Body of pancreas (tissue), 4 donors: ENCODE data around the gene HSPD1. TPM values are rescaled to one million over a fixed set of nuclear protein-coding genes. Genes with fewer than 3 reads are reported as not detected.
"Not testable (repeated sequence)": the region's sequence is repeated elsewhere in the genome, so short reads cannot be mapped to it uniquely, and the experiment has no call there.

ENCODE experiments used
- ATAC-seq: fragments of 150-250 bp; one replicate; pipeline ENCODE4 v1.9.1; 2016
- DNase-seq, 4 donors: peaks; one replicate each; pipeline ENCODE4 v3.0.0-alpha.2; 2019
- H3K27ac ChIP-seq, 4 donors: fragments of 200-600 bp; sonication (generic); 1 replicate in 3 of 4; 2 replicates in 1 of 4; pipeline versions ENCODE4 v1.5.1 to v1.6.1; 2016 to 2019; ENCODE audit warnings: mild to moderate bottlenecking in 1 of 4, mixed read lengths in 1 of 4, moderate library complexity in 1 of 4
- H3K27me3 ChIP-seq, 2 donors: fragments of 200-600 bp; sonication (generic); one replicate each; pipeline ENCODE4 v1.6.0; 2016; ENCODE audit warnings: mild to moderate bottlenecking in 1 of 2
- H3K36me3 ChIP-seq, 2 donors: fragments of 200-600 bp; sonication (generic); replicated peaks in 1 of 2; 2 replicates each; pipeline ENCODE4 v1.5.1; 2016; ENCODE audit warnings: low read depth in 2 of 2; ENCODE audit not compliant: insufficient read depth in 1 of 2
- H3K4me1 ChIP-seq: fragments of 200-600 bp; sonication (generic); one replicate; pipeline ENCODE4 v1.6.0; 2016
- H3K4me3 ChIP-seq, 2 donors: fragments of 200-600 bp; sonication (generic); 1 replicate in 1 of 2; 2 replicates in 1 of 2; pipeline ENCODE4 v1.5.1; 2016 to 2019
- H3K9me3 ChIP-seq, 3 donors: fragments of 200-600 bp; sonication (generic); 1 replicate in 2 of 3; 2 replicates in 1 of 3; pipeline ENCODE4 v1.5.1; 2016
- CTCF ChIP-seq, 7 experiments: fragments of 450-650 bp in 4 of 7; fragments of 200-600 bp in 3 of 7; sonication (generic) in 3 of 7; IDR thresholded peaks; one replicate each; pipeline ENCODE4 v1.5.1; 2016 to 2019; ENCODE audit warnings: antibody characterized with exemption in 7 of 7
- POLR2A ChIP-seq, 3 donors: fragments of 450-650 bp; IDR thresholded peaks; one replicate each; pipeline ENCODE4 v1.6.1; 2016; ENCODE audit warnings: antibody characterized with exemption in 3 of 3, mild to moderate bottlenecking in 2 of 3
- WGBS, 2 donors: methylation state at CpG; one replicate each; pipeline ENCODE4 v1.1.5; 2017; 5-methylcytosine and 5-hydroxymethylcytosine counted together
- intact Hi-C: fragments of 100-400 bp; cut with DNase I; formaldehyde crosslinking; loops from one replicate; pipeline ENCODE4 v1.15.1; 2023
- total RNA-seq, 2 donors: library from RNA; depleted of rRNA; stranded (reverse); fragments of >200 nt; gene quantifications; one replicate each; pipeline ENCODE4 v1.1.0, GENCODE V29; 2016

HSPD1 gene
- total RNA-seq, 2 donors from 2014 or later, result 81.4 to 117 TPM

- ATAC-seq (peak; percentile 58), DNase-seq (no peak)
- H3K36me3 ChIP-seq, result no peaks in the 10 kb centered on the region
- H3K27ac ChIP-seq, result peak overlapping the region; percentile 97 to 99 (median 98)
- intact Hi-C loops, result no loop called here
- 1 to 2% methylated on average over 7 to 11 of the region's 11 CpGs for WGBS, 2 donors
- H3K9me3 ChIP-seq, result no peaks in the 10 kb centered on the region
- H3K27me3 ChIP-seq, result no peaks in the 10 kb centered on the region
- H3K4me1 ChIP-seq, result peaks cover 17% of the 10 kb centered on the region
- TF ChIP-seq CTCF (IDR thresholded peaks at IDR 0.05) (no peak), POLR2A (IDR thresholded peaks at IDR 0.05) (no peak)
- H3K4me3 ChIP-seq, result peak overlapping the region; percentile 10 to 65
Observed at GRCh38 chr2:197452754-197453122, 46.9 kb downstream of the HSPD1 start.

GRCh38 chr2:197450935-197451358 is 48.7 kb downstream of the HSPD1 start:
- WGBS, 2 donors, result 71 to 85% methylated on average over 6 of the region's 6 CpGs
- H3K27ac ChIP-seq, DNase-seq, intact Hi-C loops, ATAC-seq, H3K36me3 ChIP-seq, H3K27me3 ChIP-seq, H3K4me3 ChIP-seq, H3K9me3 ChIP-seq: not testable (repeated sequence)
- H3K4me1 ChIP-seq, result peaks cover 17% of the 10 kb centered on the region

- no peak for DNase-seq
- H3K4me3 ChIP-seq, result no peak overlapping the region
- intact Hi-C loops, result no loop called here
Observed at GRCh38 chr2:197450465-197450864, 49.2 kb downstream of the HSPD1 start.

GRCh38 chr2:197446844-197447243 is 52.8 kb downstream of the HSPD1 start:
- H3K9me3 ChIP-seq, result no peaks in the 10 kb centered on the region
- no peak for ATAC-seq
- TF ChIP-seq POLR2A (IDR thresholded peaks at IDR 0.05), result no peak
- TF ChIP-seq CTCF (IDR thresholded peaks at IDR 0.05), result no peak

More at GRCh38 chr2:197450465-197450864, 49.2 kb downstream of the HSPD1 start:
- no peak for TF ChIP-seq POLR2A (IDR thresholded peaks at IDR 0.05)
- TF ChIP-seq CTCF (IDR thresholded peaks at IDR 0.05), result no peak
- 80 to 89% methylated on average over 9 to 20 of the region's 25 CpGs for WGBS, 2 donors
- H3K36me3 ChIP-seq, result no peaks in the 10 kb centered on the region
- no peaks in the 10 kb centered on the region for H3K27me3 ChIP-seq
- no peak for ATAC-seq
- H3K4me1 ChIP-seq, result peaks cover 16% of the 10 kb centered on the region
- H3K9me3 ChIP-seq, result no peaks in the 10 kb centered on the region
- H3K27ac ChIP-seq, result no peak overlapping the region

GRCh38 chr2:197445746-197446145 is 53.9 kb downstream of the HSPD1 start:
- intact Hi-C loops, result no loop called here
- H3K27ac ChIP-seq, result no peak overlapping the region
- H3K9me3 ChIP-seq, result no peaks in the 10 kb centered on the region
- ATAC-seq (no peak), DNase-seq (no peak)
- WGBS, 2 donors, result 64 to 75% methylated on average over 1 of the region's 1 CpG
- TF ChIP-seq POLR2A (IDR thresholded peaks at IDR 0.05), result no peak
- no peak for TF ChIP-seq CTCF (IDR thresholded peaks at IDR 0.05)
- no peaks in the 10 kb centered on the region for H3K27me3 ChIP-seq
- no peak overlapping the region for H3K4me3 ChIP-seq
- H3K36me3 ChIP-seq, result no peaks in the 10 kb centered on the region
- no peaks in the 10 kb centered on the region for H3K4me1 ChIP-seq

More at GRCh38 chr2:197446844-197447243, 52.8 kb downstream of the HSPD1 start:
- Histone ChIP-seq H3K27me3 (no peaks in the 10 kb centered on the region), H3K4me3 (no peak overlapping the region), H3K27ac (no peak overlapping the region), H3K4me1 (no peaks in the 10 kb centered on the region), H3K36me3 (no peaks in the 10 kb centered on the region)
- DNase-seq, result no peak
- intact Hi-C loops, result no loop called here
